GM21529 (cell line): Measurements from ENCODE around the gene GOLGA6A.
"Not testable (repeated sequence)": the region's sequence is repeated elsewhere in the genome, so short reads cannot be mapped to it uniquely, and the experiment has no call there.

Experiments used
- ATAC-seq: cut with Tn5 transposase; IDR thresholded peaks from one replicate; pipeline ENCODE4 v1.9.1; 2021; ENCODE audit not compliant: unreplicated experiment

GOLGA6A gene

DNA sequence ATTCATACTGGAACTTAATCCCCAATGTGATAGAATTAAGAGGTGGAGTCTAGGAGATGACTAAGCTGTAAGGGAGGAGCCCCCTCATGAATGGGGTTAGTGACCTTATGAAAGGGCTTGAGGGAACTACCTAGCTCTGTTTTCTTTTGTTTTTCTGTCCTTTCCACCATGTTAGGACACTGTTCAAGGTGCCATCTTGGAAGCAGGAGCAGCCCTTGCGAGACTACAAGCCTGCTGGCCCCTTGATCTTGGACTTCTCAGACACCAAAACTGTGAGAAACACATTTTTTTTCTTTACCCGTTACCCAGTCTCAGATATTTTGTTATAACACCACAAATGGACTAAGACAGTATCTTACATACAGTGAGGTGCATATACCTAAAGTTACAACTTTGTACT is 26.5 kb downstream of the GOLGA6A start:
- no peak for ATAC-seq

DNA sequence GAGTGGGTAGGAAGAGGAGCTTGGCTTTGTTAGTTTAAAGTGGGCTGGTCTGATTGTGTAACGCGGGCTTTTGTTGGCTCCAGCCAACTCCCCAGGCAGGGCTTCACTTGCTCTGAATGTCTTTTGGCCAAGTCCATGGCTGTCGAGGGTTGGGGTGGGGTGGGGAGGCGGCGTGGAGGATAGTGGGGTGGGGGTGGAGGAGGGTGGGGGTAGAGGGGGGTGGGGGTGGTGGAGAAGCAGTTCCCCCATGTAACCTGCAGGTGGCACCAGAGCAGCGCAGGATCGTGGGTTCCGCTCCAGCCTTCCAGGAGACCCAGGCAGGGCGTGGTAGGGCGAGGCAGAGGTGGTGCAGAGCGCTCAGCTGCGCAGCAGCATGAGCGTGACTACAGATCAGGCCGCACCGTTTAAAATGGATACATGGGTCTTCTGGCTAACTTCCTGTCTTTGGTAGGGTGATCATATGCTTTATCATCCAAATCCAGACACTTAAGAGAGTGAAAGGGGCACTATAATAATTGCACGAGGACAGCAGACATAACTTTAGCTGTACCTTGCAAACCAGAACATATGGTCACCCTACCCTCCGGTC is 28.3 kb downstream of the GOLGA6A start:
- no peak for ATAC-seq

DNA sequence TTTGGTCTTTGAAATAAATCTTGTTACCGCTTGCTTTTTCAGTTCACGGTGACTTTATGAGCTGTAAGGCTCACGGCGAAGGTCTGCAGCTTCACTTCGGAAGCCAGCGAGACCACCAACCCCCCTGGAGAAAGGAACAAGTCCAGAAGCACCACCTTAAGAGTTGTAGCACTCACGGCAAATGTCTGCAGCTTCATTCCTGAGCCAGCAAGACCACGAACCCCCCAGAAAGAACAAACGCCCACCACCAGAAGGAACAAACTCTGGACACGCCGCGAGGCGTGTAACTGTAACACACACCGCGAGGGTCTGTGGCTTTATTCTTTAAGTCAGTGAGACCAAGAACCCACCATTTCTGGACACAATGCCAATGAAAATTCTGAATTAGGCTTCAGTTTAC is 28.8 kb downstream of the GOLGA6A start:
- ATAC-seq, result no peak

DNA sequence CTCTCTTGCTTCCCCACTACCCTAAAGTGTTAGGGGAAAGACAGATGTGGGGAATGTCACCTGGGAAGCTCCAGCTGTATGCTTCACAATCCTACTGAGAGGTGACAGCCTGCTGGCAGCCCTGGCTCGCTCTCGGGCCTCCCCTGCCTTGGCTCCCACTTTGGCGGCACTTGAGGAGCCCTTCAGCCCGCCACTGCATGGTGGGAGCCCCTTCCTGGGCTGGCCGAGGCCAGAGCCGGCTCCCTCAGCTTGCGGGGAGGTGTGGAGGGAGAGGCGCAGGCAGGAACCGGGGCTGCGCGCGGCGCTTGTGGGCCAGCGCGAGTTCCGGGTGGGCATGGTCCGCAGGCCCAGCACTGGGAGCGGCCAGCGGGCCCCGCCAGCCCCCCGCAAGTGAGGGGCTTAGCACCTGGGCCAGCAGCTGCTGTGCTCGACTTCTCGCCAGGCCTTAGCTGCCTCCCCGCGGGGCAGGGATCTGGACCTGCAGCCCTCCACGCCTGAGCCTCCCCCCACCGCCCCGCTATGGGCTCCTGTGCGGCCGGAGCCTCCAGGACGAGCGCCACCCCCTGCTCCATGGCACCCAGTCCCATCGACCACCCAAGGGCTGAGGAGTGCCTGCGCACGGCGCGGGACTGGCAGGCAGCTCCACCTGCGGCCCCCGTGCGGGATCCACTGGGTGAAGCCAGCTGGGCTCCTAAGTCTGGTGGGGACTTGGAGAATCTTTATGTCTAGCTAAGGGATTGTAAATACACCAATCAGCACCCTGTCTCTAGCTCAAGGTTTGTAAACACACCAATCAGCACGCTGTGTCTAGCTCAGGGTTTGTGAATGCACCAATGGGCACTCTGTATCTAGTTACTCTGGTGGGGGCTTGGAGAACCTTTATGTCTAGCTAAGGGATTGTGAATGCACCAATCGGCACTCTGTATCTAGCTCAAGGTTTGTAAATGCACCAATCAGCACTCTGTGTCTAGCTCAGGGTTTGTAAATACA is 29.8 kb downstream of the GOLGA6A start:
- not testable (repeated sequence) for ATAC-seq

DNA sequence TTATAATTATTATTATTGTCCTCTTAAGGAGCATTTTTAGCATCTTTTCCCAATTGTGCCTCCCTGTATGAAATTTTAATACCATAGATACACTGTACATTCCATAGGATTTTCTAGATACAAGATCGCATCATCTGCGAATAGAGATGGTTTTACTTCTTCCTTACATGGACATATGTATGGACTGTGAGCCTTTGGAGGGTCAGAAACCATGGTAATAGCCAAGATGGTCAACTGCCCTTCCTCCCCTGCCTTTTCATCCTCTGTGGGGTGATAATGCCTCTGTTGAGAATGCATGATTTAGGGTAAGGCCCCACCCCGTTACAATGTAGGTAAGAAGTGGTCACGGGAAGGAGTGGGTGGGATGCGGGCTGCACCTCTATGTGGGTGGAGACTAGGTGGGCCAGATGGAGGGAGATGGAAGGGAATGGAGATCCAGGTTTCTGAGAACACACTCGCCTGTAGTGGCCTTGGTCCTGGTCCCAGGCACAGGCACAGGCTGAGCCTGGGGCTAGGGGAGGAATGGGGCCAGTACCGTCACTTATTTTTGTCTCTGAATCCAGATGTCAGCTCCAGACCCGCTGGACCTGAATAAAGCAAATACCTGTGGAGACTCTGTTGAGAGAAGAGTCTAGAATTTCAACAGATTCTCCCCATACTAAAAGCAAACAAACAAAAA is 31.7 kb downstream of the GOLGA6A start:
- ATAC-seq, result no peak

DNA sequence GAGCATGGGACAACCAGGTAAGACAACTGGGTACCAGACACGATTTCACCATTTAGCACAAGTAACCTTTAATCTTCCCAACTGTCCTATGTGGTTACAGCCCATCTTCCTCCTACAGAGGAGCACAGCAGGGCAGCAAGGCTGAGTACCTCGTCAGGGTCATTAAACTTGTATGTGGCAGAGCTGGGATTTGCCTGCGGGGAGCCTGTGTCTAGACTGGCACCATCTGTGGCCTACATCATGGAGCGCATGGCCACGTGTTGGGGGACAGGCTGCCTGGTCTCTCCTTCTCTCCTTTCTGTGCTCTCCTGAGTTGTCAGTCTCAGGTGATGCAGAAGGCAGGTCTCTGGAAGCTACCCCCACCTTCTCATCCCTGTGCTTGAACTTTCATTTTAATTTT is 32.2 kb downstream of the GOLGA6A start:
- no peak for ATAC-seq

DNA sequence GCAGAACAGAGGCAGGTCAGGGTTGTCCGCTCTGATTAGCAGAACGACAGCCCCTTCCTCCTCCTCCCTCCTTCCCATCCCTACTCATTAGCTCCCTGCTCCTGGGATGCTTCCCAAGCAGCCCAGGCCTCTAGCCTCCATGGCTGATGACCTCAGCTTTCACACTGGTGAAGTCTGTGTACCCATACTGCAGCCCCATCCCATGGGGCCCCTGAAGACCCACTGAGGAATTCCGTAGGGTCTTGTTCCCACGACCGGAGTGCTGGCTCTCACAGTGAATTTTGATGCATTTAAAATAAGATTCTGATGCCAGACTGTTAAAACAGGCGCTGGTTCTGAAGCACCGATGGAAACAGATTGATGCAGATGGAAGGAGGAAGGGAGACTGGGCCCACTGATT is 36.1 kb downstream of the GOLGA6A start:
- no peak for ATAC-seq

DNA sequence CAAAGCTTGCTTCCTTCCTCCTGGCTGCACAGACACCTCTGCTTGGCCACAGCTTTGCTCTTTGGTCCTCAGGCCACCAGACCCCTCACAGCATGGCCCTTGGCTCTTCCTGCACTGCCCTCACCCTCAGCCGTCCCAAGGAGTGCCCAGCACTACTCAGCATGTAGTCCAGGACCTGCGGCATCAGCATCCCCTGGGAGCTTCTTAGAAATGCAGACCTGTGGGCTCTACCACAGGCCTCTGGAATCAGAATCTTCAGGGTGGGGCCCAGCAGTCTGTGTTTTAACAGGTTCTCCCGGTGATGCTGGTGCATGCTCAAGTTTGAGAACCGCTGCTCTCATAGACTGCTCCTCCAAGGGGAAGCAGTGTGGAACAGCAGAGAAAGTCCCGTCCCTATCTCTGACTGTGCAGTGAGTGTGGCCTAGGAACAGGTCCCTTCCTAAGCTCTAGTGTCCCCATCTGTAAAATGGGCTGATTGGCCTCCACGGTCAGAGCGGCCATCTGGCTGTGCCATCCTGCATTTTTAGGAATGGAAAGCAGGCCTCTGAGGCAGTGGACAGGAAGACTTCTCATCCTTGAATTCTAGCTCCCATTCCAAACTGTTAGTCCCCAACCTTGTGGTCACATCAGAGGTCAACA is 36.6 kb downstream of the GOLGA6A start:
- no peak for ATAC-seq

DNA sequence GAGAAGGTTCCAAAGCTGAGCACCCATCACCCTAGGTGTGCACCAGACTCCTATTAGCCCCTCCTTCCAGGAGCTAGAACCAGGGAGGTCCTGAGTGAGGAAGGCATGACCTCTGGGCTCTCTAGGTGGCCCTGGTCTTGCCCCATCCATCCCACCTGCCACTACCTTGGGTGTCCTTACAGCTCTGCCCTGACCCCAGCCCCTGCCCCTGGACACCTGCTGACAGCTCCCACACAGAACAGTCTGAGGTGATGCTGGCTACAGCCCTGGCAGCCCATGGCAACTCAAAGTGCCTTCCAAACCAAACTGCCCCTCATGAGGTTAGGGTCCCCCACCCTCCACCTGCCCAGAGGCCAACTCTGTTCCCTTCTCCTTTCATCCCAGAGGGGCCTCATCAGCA is 37.2 kb downstream of the GOLGA6A start:
- ATAC-seq, result no peak

DNA sequence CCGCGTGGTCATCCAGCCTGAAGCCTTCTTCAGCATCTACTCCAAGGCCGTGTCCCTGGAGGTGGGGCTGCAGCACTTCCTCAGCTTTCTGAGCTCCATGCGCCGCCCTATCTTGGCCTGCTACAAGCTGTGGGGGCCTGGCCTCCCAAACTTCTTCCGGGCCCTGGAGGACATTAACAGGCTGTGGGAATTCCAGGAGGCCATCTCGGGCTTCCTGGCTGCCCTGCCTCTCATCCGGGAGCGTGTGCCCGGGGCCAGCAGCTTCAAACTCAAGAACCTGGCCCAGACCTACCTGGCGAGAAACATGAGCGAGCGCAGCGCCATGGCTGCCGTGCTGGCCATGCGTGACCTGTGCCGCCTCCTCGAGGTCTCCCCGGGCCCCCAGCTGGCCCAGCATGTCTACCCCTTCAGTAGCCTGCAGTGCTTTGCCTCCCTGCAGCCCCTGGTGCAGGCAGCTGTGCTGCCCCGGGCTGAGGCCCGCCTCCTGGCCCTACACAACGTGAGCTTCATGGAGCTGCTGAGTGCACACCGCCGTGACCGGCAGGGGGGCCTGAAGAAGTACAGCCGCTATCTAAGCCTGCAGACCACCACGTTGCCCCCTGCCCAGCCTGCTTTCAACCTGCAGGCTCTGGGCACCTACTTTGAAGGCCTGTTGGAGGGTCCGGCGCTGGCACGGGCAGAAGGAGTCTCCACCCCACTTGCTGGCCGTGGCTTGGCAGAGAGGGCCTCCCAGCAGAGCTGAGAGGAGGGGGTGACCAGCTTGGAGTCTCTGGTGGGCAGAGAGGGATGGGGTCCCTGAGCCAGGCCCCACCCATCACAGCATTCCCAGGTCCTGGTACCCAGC is 37.9 kb downstream of the GOLGA6A start:
- ATAC-seq, result no peak

DNA sequence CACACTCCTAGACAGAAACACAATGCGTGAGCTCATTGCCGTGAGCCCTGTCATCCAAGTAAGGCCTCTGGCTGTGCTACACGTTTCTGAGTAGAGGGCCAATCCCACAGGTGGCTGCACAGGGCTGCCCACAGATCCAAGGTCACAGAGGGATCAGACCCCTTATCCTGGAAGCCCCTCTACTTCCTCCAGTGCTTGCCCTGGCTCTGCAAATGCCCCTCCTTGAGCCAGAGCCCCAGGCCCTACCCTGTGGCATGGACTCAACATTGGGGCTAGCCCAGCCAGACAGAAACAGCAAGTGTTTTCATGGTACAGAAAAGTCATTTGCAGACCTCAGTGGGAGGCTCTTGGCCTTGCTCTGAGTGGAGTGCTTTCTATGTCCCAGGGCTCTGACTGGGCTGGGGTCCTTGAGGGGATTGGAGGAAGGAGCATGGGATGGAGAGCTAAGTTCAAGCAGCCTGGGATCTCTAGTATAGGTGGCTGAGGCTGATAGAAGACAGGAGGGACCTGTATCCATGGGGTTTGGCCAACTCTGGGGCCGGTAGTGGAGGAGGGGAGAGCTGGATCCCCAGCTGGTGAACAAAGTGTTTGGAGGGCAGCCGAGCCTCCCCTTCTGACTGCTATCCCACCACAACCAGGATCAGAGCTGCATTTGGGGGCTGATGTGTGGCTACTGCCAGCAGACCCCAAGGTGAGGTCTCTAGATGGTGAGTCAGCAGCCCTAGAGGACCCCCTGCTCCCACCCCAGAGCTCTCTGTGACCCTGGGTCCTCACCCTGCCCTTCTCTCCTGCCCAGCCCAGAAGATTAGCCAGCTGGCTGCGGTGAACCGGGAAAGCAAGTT is 38.7 kb downstream of the GOLGA6A start:
- no peak for ATAC-seq

DNA sequence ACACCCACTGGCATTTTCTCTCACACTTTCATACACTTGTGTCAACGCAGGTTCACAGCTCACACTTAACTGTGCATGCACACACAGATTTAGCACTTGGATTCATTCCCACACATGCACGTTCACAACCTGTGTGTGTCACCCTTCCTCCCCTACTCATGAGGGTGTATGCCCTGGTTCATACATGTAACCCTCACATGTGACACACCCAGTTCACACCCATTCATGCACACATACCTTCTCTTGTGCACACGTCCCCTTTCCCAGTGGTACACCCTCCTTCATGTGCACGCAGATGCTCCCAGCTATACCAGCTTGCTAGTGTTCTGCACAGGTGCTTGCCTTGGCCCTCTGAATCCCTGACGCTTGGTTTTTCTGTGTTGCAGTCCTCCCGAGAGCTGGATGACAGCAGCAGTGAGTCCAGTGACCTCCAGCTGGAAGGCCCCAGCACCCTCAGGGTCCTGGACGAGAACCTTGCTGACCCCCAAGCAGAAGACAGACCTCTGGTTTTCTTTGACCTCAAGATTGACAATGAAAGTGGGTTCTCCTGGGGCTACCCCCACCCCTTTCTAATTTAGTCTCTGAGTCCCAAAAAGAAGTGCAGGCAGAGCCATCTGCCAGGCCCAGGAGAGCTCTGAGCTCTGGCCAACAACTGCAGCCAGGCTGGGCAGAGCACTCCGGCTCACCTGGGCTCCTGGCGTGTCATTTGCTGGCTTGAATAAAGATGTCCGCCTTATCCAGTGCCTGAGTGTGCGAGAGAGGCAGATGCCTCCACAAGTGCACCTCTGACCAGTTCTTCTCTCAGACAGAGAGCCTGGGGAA is 39.5 kb downstream of the GOLGA6A start:
- ATAC-seq, result no peak

DNA sequence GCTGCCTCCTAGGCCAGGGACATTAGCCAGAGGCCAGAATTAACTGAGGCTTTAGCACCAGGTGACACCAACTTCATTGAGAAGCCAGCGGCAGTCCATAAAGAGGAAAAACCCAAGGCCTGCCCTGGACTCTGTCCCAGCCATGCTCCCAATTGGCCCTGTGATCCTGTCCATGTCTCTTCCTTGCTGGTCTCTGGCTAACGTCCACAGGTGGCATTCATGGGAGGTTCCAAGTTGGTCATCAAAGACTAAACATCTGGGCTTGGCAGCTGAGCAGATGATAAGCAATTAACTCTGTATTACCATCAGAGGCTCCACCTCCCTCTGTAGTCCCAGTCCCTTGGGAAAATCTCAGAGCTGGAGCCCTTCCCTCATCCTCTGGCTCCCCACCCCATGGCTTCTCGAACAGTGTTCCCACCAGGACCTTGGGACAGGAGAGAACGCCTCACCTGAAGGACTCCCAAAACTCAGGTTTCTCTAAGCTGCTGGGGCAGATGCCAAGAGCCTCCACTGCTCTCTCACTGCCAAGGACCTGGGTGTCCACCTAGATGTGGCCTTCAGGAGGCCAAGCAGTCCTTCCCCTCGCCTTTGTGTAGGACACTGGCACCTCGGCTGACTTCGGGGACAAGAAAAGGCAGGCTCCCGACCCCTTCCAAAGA is 40.4 kb downstream of the GOLGA6A start:
- ATAC-seq, result no peak

DNA sequence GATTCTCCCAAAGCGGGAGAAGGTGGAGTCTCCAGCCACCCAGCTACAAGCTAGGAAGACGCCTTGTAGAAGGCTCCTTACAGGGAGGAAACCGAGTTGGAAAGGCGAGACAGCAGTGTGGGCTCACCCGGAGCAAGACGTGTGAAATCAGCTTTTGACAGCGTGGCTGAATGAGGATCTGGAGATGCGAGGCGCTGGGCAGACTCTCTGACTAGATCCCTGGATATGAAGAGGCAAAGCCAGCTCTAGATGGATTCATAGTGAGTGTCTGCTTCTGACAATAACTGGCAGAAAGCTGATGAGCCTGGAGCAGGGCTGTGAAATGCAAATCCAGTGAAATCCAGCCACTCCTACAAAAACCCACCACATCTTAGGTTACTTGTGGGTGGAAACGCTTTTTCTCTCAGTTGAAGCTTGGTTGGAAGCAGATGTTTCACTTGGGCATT is 41.0 kb downstream of the GOLGA6A start:
- ATAC-seq, result no peak

DNA sequence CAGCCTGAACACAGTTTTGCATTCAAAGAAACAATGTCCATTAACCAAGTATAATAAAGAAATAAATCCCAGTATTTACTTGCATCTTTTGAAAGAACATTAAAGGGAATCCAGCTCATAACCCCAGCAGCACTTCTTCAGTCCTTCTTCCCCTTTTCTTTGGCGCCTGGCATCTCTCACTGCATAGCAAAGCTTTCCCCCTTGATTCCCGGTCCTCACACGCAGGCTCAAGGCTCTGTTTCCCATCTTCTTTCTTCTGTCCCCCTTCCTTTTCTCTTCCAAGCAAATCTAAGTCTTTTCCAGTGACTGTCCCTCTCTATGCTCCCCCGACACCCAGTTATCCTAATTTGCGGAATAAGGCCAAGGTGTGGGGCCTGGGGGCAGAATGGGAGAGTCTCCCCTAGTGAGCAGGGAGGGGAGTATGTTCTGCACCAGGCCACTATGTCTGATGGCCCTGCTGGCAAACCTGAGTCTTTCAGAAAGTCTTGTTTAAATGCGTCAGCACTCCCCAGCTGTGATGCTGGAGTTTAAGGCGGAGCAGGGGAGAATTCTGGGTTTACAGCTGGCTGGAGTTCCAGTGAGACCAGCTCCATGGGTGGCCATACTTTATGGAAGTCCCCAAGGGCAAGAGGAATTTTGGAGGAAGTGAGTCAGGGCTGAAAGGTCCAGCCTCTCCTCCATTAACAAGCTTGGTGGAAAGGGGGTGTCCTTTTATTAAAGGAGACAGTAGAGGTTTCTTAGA is 42.1 kb downstream of the GOLGA6A start:
- no peak for ATAC-seq

DNA sequence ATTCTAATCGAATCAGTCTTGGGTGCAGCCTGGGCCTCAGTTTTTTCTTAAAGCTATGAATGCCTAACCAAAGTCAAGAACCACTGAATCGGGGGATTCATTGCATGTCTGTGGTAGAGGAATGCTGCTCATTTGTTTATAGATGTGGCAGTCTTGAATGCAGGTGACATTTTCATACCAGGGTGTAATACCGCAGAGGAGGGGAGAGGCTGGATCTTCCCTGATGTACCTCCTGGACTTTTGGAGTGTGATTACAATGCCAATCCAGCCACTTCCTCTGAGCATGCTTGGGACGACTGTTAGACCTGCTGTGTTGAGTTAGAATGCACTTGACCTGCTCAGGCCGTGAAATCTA is 42.7 kb downstream of the GOLGA6A start:
- no peak for ATAC-seq
